ENCODE results near the gene MAEL.

Gene MAEL

DNA sequence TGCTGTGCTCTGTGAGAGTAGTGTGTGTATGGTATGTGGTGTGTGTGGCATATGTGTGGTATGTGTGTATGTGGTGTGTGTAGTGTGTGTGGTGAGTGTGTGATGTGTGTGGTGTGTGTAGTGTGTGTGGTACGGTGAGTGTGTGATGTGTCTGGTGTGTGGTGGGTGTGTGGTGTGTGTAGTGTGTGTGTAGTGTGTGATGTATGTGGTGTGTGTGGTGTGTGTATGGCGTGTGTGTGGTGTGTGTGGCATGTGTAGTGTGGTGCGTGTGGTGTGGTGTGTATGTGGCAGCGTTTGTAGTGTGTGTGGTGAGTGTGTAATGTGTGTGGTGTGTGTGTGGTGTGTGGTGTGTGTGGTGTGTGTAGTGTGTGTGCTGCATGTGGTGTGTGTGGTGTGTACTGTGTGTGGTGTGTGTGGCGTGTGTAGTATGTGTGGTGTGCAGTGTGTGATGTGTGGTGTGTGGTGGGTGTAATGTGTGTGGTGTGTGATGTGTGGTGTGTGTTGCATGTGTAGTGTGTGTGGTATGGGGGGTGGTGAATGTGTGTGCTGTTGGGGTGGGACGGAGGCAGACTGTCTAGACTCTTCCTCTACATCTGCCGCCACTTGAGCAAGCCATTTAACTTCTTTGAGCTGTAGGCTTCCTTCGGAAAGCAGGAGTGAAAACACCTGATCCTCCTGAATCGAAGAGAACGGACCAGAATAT, 67.6 kb downstream of the MAEL start:
- H3K4me3 ChIP-seq (ENCODE audit: low read depth, low read length), result no peak overlapping the region
- ChIA-PET POLR2A (no interaction called here), CTCF (interaction anchor here (1.4 to 13.3 kb wide), 8 partner anchors 10 to 1131 kb away, joined by 3 to 380 read pairs (median 17); no protein-coding TSS in a partner anchor)
- DNase-seq (ENCODE audit: low read depth, low spot score), result no peak
- TF ChIP-seq, protein P1, sequence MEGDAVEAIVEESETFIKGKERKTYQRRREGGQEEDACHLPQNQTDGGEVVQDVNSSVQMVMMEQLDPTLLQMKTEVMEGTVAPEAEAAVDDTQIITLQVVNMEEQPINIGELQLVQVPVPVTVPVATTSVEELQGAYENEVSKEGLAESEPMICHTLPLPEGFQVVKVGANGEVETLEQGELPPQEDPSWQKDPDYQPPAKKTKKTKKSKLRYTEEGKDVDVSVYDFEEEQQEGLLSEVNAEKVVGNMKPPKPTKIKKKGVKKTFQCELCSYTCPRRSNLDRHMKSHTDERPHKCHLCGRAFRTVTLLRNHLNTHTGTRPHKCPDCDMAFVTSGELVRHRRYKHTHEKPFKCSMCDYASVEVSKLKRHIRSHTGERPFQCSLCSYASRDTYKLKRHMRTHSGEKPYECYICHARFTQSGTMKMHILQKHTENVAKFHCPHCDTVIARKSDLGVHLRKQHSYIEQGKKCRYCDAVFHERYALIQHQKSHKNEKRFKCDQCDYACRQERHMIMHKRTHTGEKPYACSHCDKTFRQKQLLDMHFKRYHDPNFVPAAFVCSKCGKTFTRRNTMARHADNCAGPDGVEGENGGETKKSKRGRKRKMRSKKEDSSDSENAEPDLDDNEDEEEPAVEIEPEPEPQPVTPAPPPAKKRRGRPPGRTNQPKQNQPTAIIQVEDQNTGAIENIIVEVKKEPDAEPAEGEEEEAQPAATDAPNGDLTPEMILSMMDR (IDR thresholded peaks at IDR 0.05; ENCODE audit: insufficient read depth, low read length, missing control alignments), result no peak

DNA sequence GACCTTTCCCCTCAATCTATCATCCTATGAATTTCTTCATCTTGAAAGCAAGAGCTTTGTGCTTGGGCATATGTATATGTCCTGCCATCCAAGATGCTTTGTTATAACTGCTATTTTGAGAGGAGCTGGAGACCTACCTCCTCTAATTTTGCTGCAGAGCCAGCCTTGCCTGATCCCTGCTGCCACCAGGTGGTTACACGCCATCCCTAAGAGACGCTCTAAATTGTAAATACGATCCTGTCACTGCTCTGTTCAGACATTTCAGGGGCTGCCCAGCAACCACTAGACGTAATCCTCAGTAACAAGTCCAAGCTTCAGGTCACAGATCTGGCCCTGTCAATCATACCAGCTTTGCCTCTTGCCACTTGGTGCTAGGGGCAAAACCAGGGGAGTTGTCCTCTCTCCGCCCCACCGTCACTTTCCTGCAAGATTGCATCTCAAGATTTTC, 68.2 kb downstream of the MAEL start:
- POLR2A ChIA-PET, result no interaction called here
- no peak overlapping the region for H3K4me3 ChIP-seq (ENCODE audit: low read depth, low read length)
- CTCF ChIA-PET, result interaction anchor here (1.2 to 13.3 kb wide), 10 partner anchors 10 to 1132 kb away, joined by 3 to 380 read pairs (median 16); no protein-coding TSS in a partner anchor
- DNase-seq (ENCODE audit: low read depth, low spot score), result no peak
- TF ChIP-seq, protein P1 (IDR thresholded peaks at IDR 0.05; ENCODE audit: insufficient read depth, low read length, missing control alignments), result peak; percentile 19

DNA sequence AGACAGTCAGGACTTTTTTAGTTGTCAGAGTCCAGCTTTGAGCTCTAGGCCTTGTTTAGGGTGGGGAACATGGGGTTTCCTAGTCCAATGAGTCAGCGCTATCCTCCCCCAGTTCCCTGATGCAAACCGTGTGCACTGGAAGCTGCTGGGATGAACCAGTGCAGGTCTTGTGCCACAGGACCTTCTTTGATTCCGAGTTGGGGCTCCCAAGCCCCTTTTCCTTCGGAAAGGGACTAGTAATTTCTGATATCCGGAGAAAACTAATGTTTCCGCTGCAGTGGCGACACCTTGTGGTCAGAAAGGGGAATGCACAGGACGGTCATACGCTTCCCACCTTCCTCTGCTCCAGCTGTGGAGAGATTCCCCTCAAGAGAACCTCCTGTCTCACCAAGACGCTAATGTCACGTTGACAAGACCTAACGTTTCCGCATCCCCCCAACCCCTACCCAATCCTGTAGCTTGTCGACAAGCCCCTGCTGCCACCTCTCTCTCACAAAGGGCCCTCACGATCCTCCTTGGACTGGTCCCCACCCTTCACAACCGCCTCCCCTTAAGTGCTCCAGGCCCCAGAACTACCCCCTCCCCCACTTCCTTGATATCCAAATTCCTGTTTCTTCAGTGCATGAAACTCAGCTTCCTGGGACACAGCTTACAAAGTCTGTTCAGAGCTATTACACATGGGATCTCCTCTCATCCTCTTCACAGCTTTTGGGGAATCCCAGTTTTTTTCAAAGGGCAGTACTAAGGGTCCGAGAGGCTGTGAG, 70.1 kb downstream of the MAEL start:
- no peak overlapping the region for H3K4me3 ChIP-seq (ENCODE audit: low read depth, low read length)
- TF ChIP-seq, protein P1 (IDR thresholded peaks at IDR 0.05; ENCODE audit: insufficient read depth, low read length, missing control alignments), result peak; percentile 89
- ChIA-PET CTCF (interaction anchor here (0.6 to 13.3 kb wide), 51 partner anchors 8 to 1136 kb away, joined by 3 to 380 read pairs (median 4); partner anchors contain the start of genes POGK and TADA1), POLR2A (no interaction called here)
- no peak for DNase-seq (ENCODE audit: low read depth, low spot score)

DNA sequence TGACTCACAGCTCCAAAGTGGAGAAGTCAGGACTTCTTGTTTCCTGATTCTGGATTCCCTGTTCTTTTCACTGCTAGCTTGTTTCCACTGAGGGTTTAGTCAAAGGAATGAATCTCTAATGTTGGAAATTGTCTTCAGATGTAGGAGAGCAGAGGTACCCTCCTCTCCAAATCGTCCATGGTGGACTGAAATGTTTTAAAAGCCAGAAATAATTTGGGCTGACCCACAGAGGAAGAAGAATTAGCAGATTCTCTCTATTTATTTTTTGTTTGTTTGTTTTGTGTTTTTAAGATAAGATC, 70.7 kb downstream of the MAEL start:
- CTCF ChIA-PET, result interaction anchor here (0.6 to 13.3 kb wide), 35 partner anchors 9 to 1137 kb away, joined by 3 to 380 read pairs (median 5); partner anchors contain the start of gene TADA1
- TF ChIP-seq, protein P1 (IDR thresholded peaks at IDR 0.05; ENCODE audit: insufficient read depth, low read length, missing control alignments), result no peak
- DNase-seq (ENCODE audit: low read depth, low spot score), result no peak
- POLR2A ChIA-PET, result no interaction called here
- no peak overlapping the region for H3K4me3 ChIP-seq (ENCODE audit: low read depth, low read length)

DNA sequence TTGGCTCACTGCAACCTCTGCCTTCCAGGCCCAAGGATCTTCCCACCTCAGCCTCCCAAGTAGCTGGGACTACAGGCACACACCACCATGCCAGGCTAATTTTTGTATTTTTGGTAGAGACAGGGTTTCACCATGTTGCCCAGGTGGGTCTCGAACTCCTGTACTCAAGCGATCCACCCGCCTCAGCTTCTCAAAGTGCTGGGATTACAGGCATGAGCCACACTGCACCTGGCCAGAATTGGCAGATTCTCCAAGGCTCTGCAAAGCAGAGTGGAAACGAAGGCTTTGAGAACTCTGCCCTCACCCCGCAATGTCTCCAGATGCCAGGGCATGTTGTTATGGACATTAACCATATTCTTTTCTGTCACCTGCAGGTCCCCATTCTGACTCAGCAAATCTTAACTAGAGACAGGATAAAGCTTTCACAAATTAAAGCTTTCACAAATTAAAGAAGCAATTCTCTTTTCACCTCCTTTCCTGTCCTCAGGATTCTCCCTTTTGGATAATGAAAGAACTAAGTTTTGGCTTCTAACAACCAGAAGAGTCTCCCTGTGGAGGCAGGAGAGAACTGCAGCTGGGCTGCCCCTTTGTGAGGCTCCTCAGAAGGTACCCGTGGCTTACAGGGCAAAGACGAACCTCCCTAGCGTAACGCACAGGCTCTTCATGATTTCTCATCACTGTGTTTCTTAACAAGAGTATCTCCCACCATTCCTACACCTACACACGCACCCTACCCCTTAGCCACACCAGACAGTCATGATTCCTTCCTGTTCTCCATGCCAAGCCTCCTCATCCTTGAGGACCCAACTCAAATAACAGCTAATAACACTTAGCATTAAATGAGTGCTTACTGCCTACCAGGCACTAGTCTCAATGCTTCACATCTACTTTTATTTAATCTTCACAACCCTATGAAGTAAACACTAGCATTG, 71.3 kb downstream of the MAEL start:
- ChIA-PET POLR2A (no interaction called here), CTCF (interaction anchor here (0.6 to 13.3 kb wide), 27 partner anchors 8 to 1137 kb away, joined by 3 to 380 read pairs (median 4); no protein-coding TSS in a partner anchor)
- H3K4me3 ChIP-seq (ENCODE audit: low read depth, low read length), result no peak overlapping the region
- TF ChIP-seq, protein P1 (IDR thresholded peaks at IDR 0.05; ENCODE audit: insufficient read depth, low read length, missing control alignments), result peak; percentile 19
- no peak for DNase-seq (ENCODE audit: low read depth, low spot score)
